IMR-90 (cell line): ENCODE results near the gene ROBO2. TPM values are rescaled to one million over a fixed set of nuclear protein-coding genes. Genes with fewer than 3 reads are reported as not detected.

Source experiments
- ATAC-seq: fragments of 200-7000 bp; cut with Tn5 transposase; 2 replicates; pipeline ENCODE4 v1.9.1; 2020; ENCODE audit warnings: low read depth, mild to moderate bottlenecking, moderate library complexity
- BruUV-seq: library from RNA; stranded (reverse); fragments of 400-500 nt; replicated peaks from 2 replicates; lab custom pipeline; 2021; lab: Mats Ljungman, UMichigan
- CTCF ChIA-PET: fragments of 300-600 bp; formaldehyde crosslinking; extraction: SDS; loops from one replicate; lab custom pipeline; 2021; ENCODE audit warnings: antibody characterized with exemption; lab: Yijun Ruan, JAX
- POLR2A ChIA-PET: fragments of 300-600 bp; sonication (Branson Sonifier 250); formaldehyde crosslinking; loops from one replicate; lab custom pipeline; 2022; ENCODE audit warnings: antibody characterized with exemption; ENCODE audit not compliant: unreplicated experiment; lab: Charles Lee
- DNase-seq: peaks from one replicate; pipeline ENCODE4 v3.0.0; 2013
- H2AFZ ChIP-seq: replicated peaks from 2 replicates; pipeline ENCODE3; 2013; ENCODE audit warnings: low read length, mild to moderate bottlenecking; ENCODE audit not compliant: poor library complexity
- H2AK5ac ChIP-seq: 2 replicates; pipeline ENCODE4 v1.6.1; 2013; ENCODE audit warnings: low read depth, low read length, inconsistent platforms
- H2AK9ac ChIP-seq: replicated peaks from 2 replicates; pipeline ENCODE3; 2013; ENCODE audit warnings: mild to moderate bottlenecking, low read depth, low read length, moderate library complexity; ENCODE audit not compliant: poor library complexity
- H2BK120ac ChIP-seq: 2 replicates; pipeline ENCODE4 v1.6.1; 2013; ENCODE audit warnings: low read depth, low read length, inconsistent platforms
- H2BK15ac ChIP-seq: 3 replicates; pipeline ENCODE4 v1.6.1; 2013; ENCODE audit warnings: low read depth, low read length, inconsistent platforms
- H2BK20ac ChIP-seq: 2 replicates; pipeline ENCODE4 v1.6.1; 2013; ENCODE audit warnings: low read depth, mild to moderate bottlenecking, inconsistent platforms, low read length, moderate library complexity
- H2BK5ac ChIP-seq: 2 replicates; pipeline ENCODE4 v1.6.1; 2013; ENCODE audit warnings: mild to moderate bottlenecking, low read depth, low read length, inconsistent platforms; ENCODE audit not compliant: poor library complexity, severe bottlenecking
- H3K14ac ChIP-seq: replicated peaks from 2 replicates; pipeline ENCODE4 v1.6.1; 2013; ENCODE audit warnings: low read depth, low read length, inconsistent platforms
- H3K18ac ChIP-seq: 2 replicates; pipeline ENCODE4 v1.6.1; 2013; ENCODE audit warnings: low read depth, low read length, control low read depth
- H3K23ac ChIP-seq: 2 replicates; pipeline ENCODE4 v1.6.1; 2013; ENCODE audit warnings: low read depth, low read length, inconsistent platforms
- H3K27ac ChIP-seq: 2 replicates; pipeline ENCODE4 v1.5.1; 2013; ENCODE audit warnings: mild to moderate bottlenecking, control low read depth, low read length; ENCODE audit not compliant: insufficient read depth
- H3K27me3 ChIP-seq: 2 replicates; pipeline ENCODE4 v1.6.1; 2013; ENCODE audit warnings: low read length; ENCODE audit not compliant: control insufficient read depth, insufficient read depth
- H3K36me3 ChIP-seq: 2 replicates; pipeline ENCODE4 v1.6.1; 2013; ENCODE audit warnings: low read length, mixed read lengths; ENCODE audit not compliant: control insufficient read depth, insufficient read depth
- H3K4ac ChIP-seq: 2 replicates; pipeline ENCODE4 v1.6.1; 2013; ENCODE audit warnings: low read depth, low read length, inconsistent platforms
- H3K4me1 ChIP-seq: 2 replicates; pipeline ENCODE4 v1.6.1; 2013; ENCODE audit warnings: low read length, mixed read lengths; ENCODE audit not compliant: control insufficient read depth, insufficient read depth
- H3K4me2 ChIP-seq: 2 replicates; pipeline ENCODE4 v1.6.1; 2013; ENCODE audit warnings: low read depth, mild to moderate bottlenecking, control low read depth, low read length, moderate library complexity
- H3K4me3 ChIP-seq: 2 replicates; pipeline ENCODE4 v1.5.1; 2013; ENCODE audit warnings: low read depth, mild to moderate bottlenecking, control low read depth, low read length, moderate library complexity; ENCODE audit not compliant: insufficient read depth
- H3K56ac ChIP-seq: 2 replicates; pipeline ENCODE4 v1.6.1; 2013; ENCODE audit warnings: low read length, inconsistent platforms; ENCODE audit not compliant: insufficient read depth; ENCODE audit errors: extremely low read depth
- H3K79me1 ChIP-seq, 2 experiments: 2 replicates each; pipeline ENCODE4 v1.6.1; 2013; ENCODE audit warnings: low read length in 2 of 2, inconsistent platforms in 1 of 2, low read depth in 1 of 2
- H3K9ac ChIP-seq: 2 replicates; pipeline ENCODE4 v1.6.1; 2013; ENCODE audit warnings: low read depth, low read length, control low read depth
- H3K9me1 ChIP-seq: 2 replicates; pipeline ENCODE4 v1.6.1; 2013; ENCODE audit warnings: low read length, inconsistent platforms; ENCODE audit not compliant: insufficient read depth
- H3K9me3 ChIP-seq: 2 replicates; pipeline ENCODE4 v1.6.1; 2013; ENCODE audit warnings: low read length; ENCODE audit not compliant: control insufficient read depth, insufficient read depth
- H4K20me1 ChIP-seq: 2 replicates; pipeline ENCODE4 v1.6.1; 2013; ENCODE audit warnings: low read length, inconsistent platforms; ENCODE audit not compliant: insufficient read depth
- H4K5ac ChIP-seq: 2 replicates; pipeline ENCODE4 v1.6.1; 2013; ENCODE audit warnings: mild to moderate bottlenecking, low read depth, low read length, control low read depth
- H4K8ac ChIP-seq, 2 experiments: 2 replicates each; pipeline ENCODE4 v1.6.1; 2013; ENCODE audit warnings: low read depth in 2 of 2, low read length in 2 of 2, control low read depth in 1 of 2, inconsistent platforms in 1 of 2
- H4K91ac ChIP-seq: 2 replicates; pipeline ENCODE4 v1.6.1; 2013; ENCODE audit warnings: low read depth, low read length, inconsistent platforms; ENCODE audit not compliant: insufficient read depth
- CHD1 ChIP-seq: IDR thresholded peaks from 2 replicates; pipeline ENCODE4 v1.6.1; 2012; ENCODE audit warnings: low read depth, low read length, improper control_type of control experiment
- FOS ChIP-seq: fragments of 150-350 bp; IDR thresholded peaks from 2 replicates; pipeline ENCODE4 v1.6.1; 2016; ENCODE audit warnings: low read depth, low read length
- RAD21 ChIP-seq: IDR thresholded peaks from 2 replicates; pipeline ENCODE4 v1.6.1; 2012; ENCODE audit warnings: low read length, improper control_type of control experiment
- WGBS, 2 experiments: methylation state at CpG; one replicate each; pipeline versions ENCODE4 v1.1.5 to v1.1.7; 2013; ENCODE audit warnings: missing lambda C conversion rate in 2 of 2; ENCODE audit not compliant: insufficient read length in 1 of 2; ENCODE audit errors: extremely low coverage in 2 of 2; 5-methylcytosine and 5-hydroxymethylcytosine counted together
- dilution Hi-C: fragments of 300-500 bp; cut with HindIII; formaldehyde crosslinking; loops from one replicate; pipeline ENCODE4 v1.14.3; 2018; ENCODE audit warnings: low sequenced_read_pairs; ENCODE audit not compliant: unreplicated experiment
- in situ Hi-C: fragments of 300-500 bp; cut with MboI; formaldehyde crosslinking; loops from 3 replicates; pipeline ENCODE4 v1.14.3; 2019; ENCODE audit warnings: low sequenced_read_pairs, inconsistent platforms, mixed read lengths
- intact Hi-C: fragments of 100-400 bp; cut with micrococcal nuclease; formaldehyde crosslinking; loops from 2 replicates; pipeline ENCODE4 v1.10.0; 2022
- polyA plus RNA-seq, 3 experiments: library from polyadenylated mRNA; depleted of rRNA; stranded (reverse); fragments of >200 nt; gene quantifications; 2 replicates each; pipeline ENCODE4 v1.2.3, GENCODE V29; 2012; ENCODE audit warnings: low replicate concordance in 1 of 3
- total RNA-seq: library from RNA; depleted of rRNA; stranded (reverse); fragments of >200 nt; gene quantifications from 2 replicates; pipeline ENCODE4 v1.2.3, GENCODE V29; 2012

Gene ROBO2
- total and polyA plus RNA-seq, 2 of the 4 experiments (the other 2 are of a cell fraction) = 9.3 to 14.5 TPM

DNA sequence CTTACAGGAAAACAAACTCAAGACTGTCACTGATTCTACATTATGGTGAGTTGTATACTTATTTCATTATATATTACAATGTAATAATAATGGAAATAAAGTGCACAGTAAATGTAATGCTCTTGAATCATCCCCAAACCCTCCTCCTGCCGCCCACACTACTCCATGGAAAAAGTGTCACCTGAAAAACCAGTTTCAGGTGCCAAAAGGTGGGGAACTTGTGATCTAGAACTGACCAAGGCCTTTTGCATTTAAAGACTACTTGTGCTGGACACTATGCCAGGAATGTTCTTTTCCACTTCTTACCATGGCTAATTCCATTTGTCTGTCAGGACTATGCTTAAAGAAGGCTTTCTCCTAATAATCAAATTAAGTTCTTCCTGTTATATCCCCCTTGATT, 32.3 kb downstream of the ROBO2 start:
- Histone ChIP-seq H3K18ac (no peak overlapping the region), H3K36me3 (no peaks in the 10 kb centered on the region), H3K27me3 (no peaks in the 10 kb centered on the region), H4K8ac (no peak overlapping the region), H3K14ac (no peak overlapping the region), H3K23ac (no peak overlapping the region), H4K91ac (no peak overlapping the region), H3K9me1 (no peaks in the 10 kb centered on the region), H2BK15ac (no peak overlapping the region), H3K4me1 (no peaks in the 10 kb centered on the region), H3K56ac (no peak overlapping the region), H3K9ac (no peak overlapping the region), H2AFZ (no peak overlapping the region), H2AK9ac (no peak overlapping the region), H3K27ac (no peak overlapping the region), H2AK5ac (no peak overlapping the region), H4K20me1 (no peaks in the 10 kb centered on the region), H2BK120ac (no peak overlapping the region), H3K4me2 (no peak overlapping the region), H3K9me3 (no peaks in the 10 kb centered on the region), H3K4ac (no peak overlapping the region), H3K79me1 (no peaks in the 10 kb centered on the region), H2BK20ac (no peak overlapping the region), H3K4me3 (no peak overlapping the region), H2BK5ac (no peak overlapping the region), H4K5ac (no peak overlapping the region)
- WGBS, 2 experiments = no CpG with 5 or more reads among the region's 1 CpG
- TF ChIP-seq RAD21 = no peak
- TF ChIP-seq CHD1 = no peak
- no peak for TF ChIP-seq FOS
- ChIA-PET CTCF (no interaction called here), POLR2A (no interaction called here)
- intact Hi-C loops = no loop called here
- DNase-seq = no peak
- dilution Hi-C loops = no loop called here
- in situ Hi-C loops = no loop called here
- BruUV-seq = no TSS peak
- no peak for ATAC-seq
